H1 (cell line): ENCODE data around the gene CNTNAP3B. TPM values are rescaled to one million over a fixed set of nuclear protein-coding genes. Genes with fewer than 3 reads are reported as not detected.
"Not testable (repeated sequence)": the region's sequence is repeated elsewhere in the genome, so short reads cannot be mapped to it uniquely, and the experiment has no call there.

Source experiments
- CTCF ChIA-PET: fragments of 300-600 bp; sonication (Branson Sonifier 250); formaldehyde crosslinking; loops from one replicate; lab custom pipeline; 2021; ENCODE audit not compliant: partially characterized antibody; lab: Charles Lee
- POLR2A ChIA-PET: fragments of 300-600 bp; sonication (Branson Sonifier 250); formaldehyde crosslinking; loops from one replicate; lab custom pipeline; 2021; ENCODE audit warnings: inconsistent platforms; ENCODE audit not compliant: partially characterized antibody; lab: Charles Lee
- DNase-seq, 2 experiments: peaks; one replicate each; pipeline versions ENCODE4 v3.0.0 to v3.0.0-alpha.2; 2010 to 2022; ENCODE audit warnings: low spot score in 2 of 2, low read depth in 1 of 2, mixed read lengths in 1 of 2
- FAIRE-seq: peaks from 2 replicates; lab custom pipeline; 2011; peaks lifted over from hg19 to GRCh38; lab: Jason Lieb, UNC
- H2AFZ ChIP-seq: 2 replicates; pipeline ENCODE4 v1.8.1; 2012; ENCODE audit warnings: low read length, inconsistent platforms
- H2AK5ac ChIP-seq: 2 replicates; pipeline ENCODE4 v1.6.1; 2013; ENCODE audit warnings: low read depth, low read length
- H2BK120ac ChIP-seq: replicated peaks from 2 replicates; pipeline ENCODE3; 2013; ENCODE audit warnings: low read depth, low read length, inconsistent platforms
- H2BK12ac ChIP-seq: 2 replicates; pipeline ENCODE4 v1.6.1; 2013; ENCODE audit warnings: low read depth, low read length
- H2BK15ac ChIP-seq: 2 replicates; pipeline ENCODE4 v1.6.1; 2013; ENCODE audit warnings: low read length
- H2BK20ac ChIP-seq: 2 replicates; pipeline ENCODE4 v1.6.1; 2013; ENCODE audit warnings: low read length
- H2BK5ac ChIP-seq: 2 replicates; pipeline ENCODE4 v1.6.1; 2013; ENCODE audit warnings: low read depth, low read length
- H3K14ac ChIP-seq: 2 replicates; pipeline ENCODE4 v1.6.1; 2013; ENCODE audit warnings: inconsistent platforms; ENCODE audit not compliant: insufficient read length
- H3K18ac ChIP-seq: 2 replicates; pipeline ENCODE4 v1.6.1; 2013; ENCODE audit warnings: low read length; ENCODE audit errors: extremely low read depth
- H3K23ac ChIP-seq: 2 replicates; pipeline ENCODE4 v1.6.1; 2013; ENCODE audit warnings: inconsistent platforms; ENCODE audit not compliant: insufficient read length
- H3K23me2 ChIP-seq: 2 replicates; pipeline ENCODE4 v1.6.1; 2013; ENCODE audit warnings: low read depth, low read length
- H3K27ac ChIP-seq: 2 replicates; pipeline ENCODE4 v1.6.1; 2011; ENCODE audit warnings: low read depth, low read length, inconsistent platforms
- H3K27me3 ChIP-seq, 4 experiments: replicated peaks in 1 of 4; 1 replicate in 1 of 4; 2 replicates in 3 of 4; pipeline versions ENCODE4 v1.6.1 to v1.8.1; 2011 to 2013; ENCODE audit warnings: low read length in 3 of 4, mild to moderate bottlenecking in 3 of 4, inconsistent platforms in 2 of 4, mixed read lengths in 2 of 4, moderate library complexity in 1 of 4; ENCODE audit not compliant: control insufficient read depth in 3 of 4, insufficient read depth in 3 of 4; ENCODE audit errors: extremely low read depth in 1 of 4
- H3K36me3 ChIP-seq, 4 experiments: 2 replicates each; pipeline versions ENCODE4 v1.6.1 to v1.8.1; 2011 to 2013; ENCODE audit warnings: mild to moderate bottlenecking in 4 of 4, low read length in 3 of 4, moderate library complexity in 2 of 4, control low read depth in 1 of 4, inconsistent platforms in 1 of 4; ENCODE audit not compliant: insufficient read depth in 4 of 4, control insufficient read depth in 2 of 4
- H3K4ac ChIP-seq: replicated peaks from 2 replicates; pipeline ENCODE3; 2013; ENCODE audit warnings: low read length, low read depth, mixed read lengths, inconsistent platforms; ENCODE audit not compliant: insufficient read length
- H3K4me1 ChIP-seq, 4 experiments: replicated peaks in 1 of 4; 1 replicate in 1 of 4; 2 replicates in 3 of 4; pipeline versions ENCODE4 v1.6.1 to v1.8.1; 2011 to 2013; ENCODE audit warnings: low read length in 3 of 4, inconsistent platforms in 2 of 4, mixed read lengths in 1 of 4; ENCODE audit not compliant: insufficient read depth in 4 of 4, control insufficient read depth in 3 of 4
- H3K4me2 ChIP-seq, 2 experiments: 2 replicates each; pipeline versions ENCODE4 v1.6.1 to v1.8.1; 2011 to 2013; ENCODE audit warnings: low read depth in 2 of 2, low read length in 2 of 2, control low read depth in 1 of 2, inconsistent platforms in 1 of 2, mild to moderate bottlenecking in 1 of 2; ENCODE audit not compliant: insufficient read depth in 1 of 2
- H3K4me3 ChIP-seq, 4 experiments: fragments of 200-600, 300-600 bp in 1 of 4; sonication (generic), shearing (Covaris generic), sonication (Bioruptor Twin) in 1 of 4; 2 replicates each; pipeline versions ENCODE4 v1.5.1 to v1.8.1; 2011 to 2016; ENCODE audit warnings: low read length in 4 of 4, low read depth in 3 of 4, control low read depth in 2 of 4, inconsistent platforms in 2 of 4, mild to moderate bottlenecking in 2 of 4, mixed read lengths in 1 of 4, moderate library complexity in 1 of 4; ENCODE audit not compliant: insufficient read depth in 2 of 4; ENCODE audit errors: extremely low read depth in 1 of 4
- H3K56ac ChIP-seq: replicated peaks from 2 replicates; pipeline ENCODE3; 2013; ENCODE audit warnings: low read depth, mild to moderate bottlenecking, mixed read lengths, low read length, inconsistent platforms; ENCODE audit not compliant: insufficient read length
- H3K79me1 ChIP-seq: 2 replicates; pipeline ENCODE4 v1.6.1; 2013; ENCODE audit warnings: low read depth, low read length, control low read depth
- H3K79me2 ChIP-seq, 2 experiments: 2 replicates each; pipeline versions ENCODE4 v1.6.1 to v1.8.1; 2012 to 2013; ENCODE audit warnings: low read length in 2 of 2, mild to moderate bottlenecking in 2 of 2, inconsistent platforms in 1 of 2; ENCODE audit not compliant: insufficient read depth in 2 of 2, control insufficient read depth in 1 of 2
- H3K9ac ChIP-seq, 4 experiments: replicated peaks in 1 of 4; 1 replicate in 1 of 4; 2 replicates in 3 of 4; pipeline versions ENCODE4 v1.6.1 to v1.8.1; 2011 to 2013; ENCODE audit warnings: low read depth in 3 of 4, low read length in 3 of 4, control low read depth in 2 of 4, mild to moderate bottlenecking in 2 of 4, moderate library complexity in 2 of 4, inconsistent platforms in 1 of 4; ENCODE audit errors: extremely low read depth in 1 of 4
- H3K9me3 ChIP-seq, 2 experiments: 2 replicates each; pipeline versions ENCODE4 v1.6.1 to v1.8.1; 2012 to 2013; ENCODE audit warnings: mild to moderate bottlenecking in 2 of 2, moderate library complexity in 2 of 2, control low read depth in 1 of 2, inconsistent platforms in 1 of 2, low read depth in 1 of 2, low read length in 1 of 2, mixed read lengths in 1 of 2; ENCODE audit not compliant: insufficient read depth in 2 of 2
- H4K20me1 ChIP-seq, 2 experiments: replicated peaks in 1 of 2; 2 replicates each; pipeline versions ENCODE3 to v1.8.1; 2011 to 2013; ENCODE audit warnings: inconsistent platforms in 2 of 2, low read length in 2 of 2, mild to moderate bottlenecking in 1 of 2; ENCODE audit not compliant: insufficient read depth in 2 of 2, control insufficient read depth in 1 of 2
- H4K5ac ChIP-seq: 2 replicates; pipeline ENCODE4 v1.6.1; 2013; ENCODE audit warnings: low read length, low read depth, mixed read lengths, inconsistent platforms; ENCODE audit not compliant: insufficient read length
- H4K8ac ChIP-seq: 2 replicates; pipeline ENCODE4 v1.8.0; 2013; ENCODE audit warnings: mild to moderate bottlenecking, moderate library complexity, low read length, inconsistent platforms; ENCODE audit not compliant: insufficient read depth; ENCODE audit errors: extremely low read depth
- H4K91ac ChIP-seq: replicated peaks from 2 replicates; pipeline ENCODE3; 2013; ENCODE audit warnings: low read length, mixed read lengths, inconsistent platforms; ENCODE audit not compliant: insufficient read length
- WGBS, 2 experiments: shearing (Covaris generic) in 1 of 2; methylation state at CpG; one replicate each; pipeline versions ENCODE4 v1.1.6 to v1.1.7; 2013 to 2015; ENCODE audit warnings: low lambda C conversion rate in 2 of 2, mixed read lengths in 2 of 2, inconsistent platforms in 1 of 2, low coverage in 1 of 2, missing lambda C conversion rate in 1 of 2; ENCODE audit not compliant: insufficient replicate concordance in 2 of 2, insufficient coverage in 1 of 2, insufficient read length in 1 of 2; ENCODE audit errors: extremely low coverage in 1 of 2, missing lambda C conversion rate in 1 of 2; 5-methylcytosine and 5-hydroxymethylcytosine counted together
- polyA plus RNA-seq, 7 experiments: library from polyadenylated mRNA; depleted of rRNA in 3 of 7; stranded (reverse) in 5 of 7; unstranded in 2 of 7; fragments of >200 nt in 5 of 7; fragments of 200-250 nt in 2 of 7; gene quantifications; 1 replicate in 5 of 7; 2 replicates in 1 of 7; 4 replicates in 1 of 7; pipeline versions ENCODE4 v1.2.1 to v1.2.3, GENCODE V29; 2011 to 2013; ENCODE audit warnings: missing spikeins in 2 of 7, mixed read lengths in 2 of 7
- total RNA-seq: library from RNA; stranded (reverse); fragmentation: NEBNext Ultra II Directional; extraction: Animal tissue kit (Norgen Biotek cat#: 25700); gene quantifications from 2 replicates; pipeline ENCODE4 v1.2.1, GENCODE V29; 2021

CNTNAP3B gene
- total and polyA plus RNA-seq, 2 of the 8 experiments (the other 6 are each of a cell fraction or from before 2014, with no cell fraction given), result 1.3 to 2.9 TPM

GRCh38 chr9:42071026-42071425 lies 58.2 kb downstream of the CNTNAP3B start:
- H3K4ac ChIP-seq, H3K4me2 ChIP-seq, H3K4me1 ChIP-seq, CTCF ChIA-PET, H2BK15ac ChIP-seq, H3K27ac ChIP-seq, H3K9ac ChIP-seq, H3K18ac ChIP-seq, H2BK20ac ChIP-seq, POLR2A ChIA-PET, H4K5ac ChIP-seq, DNase-seq, H3K9me3 ChIP-seq, H3K56ac ChIP-seq, H3K23me2 ChIP-seq, H3K4me3 ChIP-seq, H4K91ac ChIP-seq, H3K23ac ChIP-seq, H3K27me3 ChIP-seq, H4K20me1 ChIP-seq, H2BK12ac ChIP-seq, H2AFZ ChIP-seq, H3K36me3 ChIP-seq, H2BK5ac ChIP-seq, H4K8ac ChIP-seq, FAIRE-seq, H2BK120ac ChIP-seq, H3K79me1 ChIP-seq, H3K79me2 ChIP-seq, H2AK5ac ChIP-seq, H3K14ac ChIP-seq: not testable (repeated sequence)
- WGBS, 2 experiments, result no CpG with 5 or more reads among the region's 4 CpGs

GRCh38 chr9:42070035-42070799 lies 59.0 kb downstream of the CNTNAP3B start:
- CTCF ChIA-PET, H2BK20ac ChIP-seq, FAIRE-seq: not testable (repeated sequence)

More at GRCh38 chr9:42070035-42070799, 59.0 kb downstream of the CNTNAP3B start:
- H4K8ac ChIP-seq, H3K79me1 ChIP-seq, H3K27ac ChIP-seq, POLR2A ChIA-PET, H3K4ac ChIP-seq, H3K4me3 ChIP-seq, H2BK15ac ChIP-seq, H3K9ac ChIP-seq, H2BK120ac ChIP-seq, H3K4me2 ChIP-seq, H3K9me3 ChIP-seq, H3K56ac ChIP-seq, H2AFZ ChIP-seq, H4K91ac ChIP-seq, H3K79me2 ChIP-seq, H3K27me3 ChIP-seq, H3K4me1 ChIP-seq, H4K20me1 ChIP-seq, H2AK5ac ChIP-seq, H2BK12ac ChIP-seq, H3K23ac ChIP-seq, H3K18ac ChIP-seq, H3K36me3 ChIP-seq, DNase-seq, H3K23me2 ChIP-seq, H4K5ac ChIP-seq, H3K14ac ChIP-seq, H2BK5ac ChIP-seq: not testable (repeated sequence)
- WGBS, 2 experiments, result 93% methylated on average over 3 of the region's 11 CpGs; no CpG with 5 or more reads in 1 of the 2 experiments
